HG02943 (cell line): ENCODE results near the gene PRKAA2.
"Not testable (repeated sequence)": the region's sequence is repeated elsewhere in the genome, so short reads cannot be mapped to it uniquely, and the experiment has no call there.

Source experiments
- ATAC-seq: cut with Tn5 transposase; IDR thresholded peaks from one replicate; pipeline ENCODE4 v1.9.1; 2021; ENCODE audit warnings: mild to moderate bottlenecking, low read depth, moderate library complexity; ENCODE audit not compliant: unreplicated experiment

Gene PRKAA2

GRCh38 chr1:56644919-56645676 is at the start of gene PRKAA2:
Gene PRKAA2 (plus strand): TSS chr1:56645314. CDS start chr1:56645388, 74 bp downstream.
- no peak for ATAC-seq

- not testable (repeated sequence) for ATAC-seq
Observed at GRCh38 chr1:56595397-56596191, 49.5 kb upstream of the PRKAA2 start.

- ATAC-seq: not testable (repeated sequence)
Observed at GRCh38 chr1:56610097-56610496, 35.0 kb upstream of the PRKAA2 start.

DNA sequence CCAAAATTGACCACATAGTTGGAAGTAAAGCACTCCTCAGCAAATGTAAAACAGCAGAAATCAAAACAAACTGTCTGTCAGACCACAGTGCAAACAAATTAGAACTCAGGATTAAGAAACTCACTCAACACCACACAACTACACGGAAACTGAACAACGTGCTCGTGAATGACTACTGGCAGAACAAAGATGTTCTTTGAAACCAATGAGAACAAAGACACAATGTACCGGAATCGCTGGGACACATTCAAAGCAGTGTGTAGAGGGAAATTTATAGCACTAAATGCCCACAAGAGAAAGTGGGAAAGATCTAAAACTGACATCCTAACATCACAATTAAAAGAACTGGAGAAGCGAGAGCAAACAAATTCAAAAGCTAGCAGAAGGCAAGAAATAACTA is 34.3 kb upstream of the PRKAA2 start:
- not testable (repeated sequence) for ATAC-seq

DNA sequence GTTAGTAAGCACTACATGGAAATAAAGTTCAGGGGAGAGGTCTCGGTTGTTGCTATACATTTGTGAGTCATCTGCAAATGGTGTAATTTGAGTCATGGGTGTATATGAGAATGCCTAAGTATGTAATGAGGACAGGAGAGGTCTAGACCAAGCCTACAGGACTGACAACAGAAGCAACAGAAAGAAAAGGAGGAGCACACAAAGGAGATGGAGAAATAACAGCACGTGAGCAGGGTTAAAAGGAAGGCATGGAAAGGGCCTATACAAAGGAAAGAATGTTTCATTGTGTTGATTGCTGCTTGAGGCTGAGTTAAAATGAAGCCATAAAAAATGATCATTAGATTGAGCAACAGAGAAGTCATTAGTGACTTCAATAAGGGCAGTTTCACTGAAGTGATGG is 28.0 kb upstream of the PRKAA2 start:
- ATAC-seq: no peak

DNA sequence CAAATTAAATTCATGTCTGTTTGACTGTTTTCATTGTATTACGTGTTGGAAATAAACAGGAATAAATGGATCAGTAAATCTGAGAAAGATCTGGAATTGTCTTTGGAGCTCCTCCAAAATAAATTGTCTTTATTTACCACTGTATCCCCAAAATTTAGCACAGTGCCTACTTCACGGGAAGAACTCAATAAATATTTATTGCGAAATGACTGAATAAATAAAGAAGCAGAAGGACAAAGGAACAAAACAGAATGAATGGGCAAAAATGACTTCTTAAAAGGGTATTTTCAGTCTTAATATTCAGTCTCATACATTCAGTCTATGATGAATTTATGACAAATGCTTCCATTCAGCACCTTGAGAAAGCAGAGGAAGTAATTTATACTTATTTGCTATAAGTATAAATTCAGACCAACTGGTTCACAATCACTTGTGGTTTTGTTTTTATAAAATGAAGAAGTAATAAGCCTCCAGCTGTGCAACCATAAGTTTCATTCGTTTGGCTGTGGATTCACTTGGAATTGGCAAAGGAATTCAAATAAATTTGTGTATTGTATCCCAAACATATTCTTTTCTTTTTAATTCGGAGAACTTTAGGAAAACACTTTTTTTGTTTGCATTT is 19.2 kb upstream of the PRKAA2 start:
- ATAC-seq: no peak

- no peak for ATAC-seq
Observed at GRCh38 chr1:56626546-56626945, 18.6 kb upstream of the PRKAA2 start.

GRCh38 chr1:56627019-56627635 is 18.0 kb upstream of the PRKAA2 start:
- ATAC-seq: no peak

DNA sequence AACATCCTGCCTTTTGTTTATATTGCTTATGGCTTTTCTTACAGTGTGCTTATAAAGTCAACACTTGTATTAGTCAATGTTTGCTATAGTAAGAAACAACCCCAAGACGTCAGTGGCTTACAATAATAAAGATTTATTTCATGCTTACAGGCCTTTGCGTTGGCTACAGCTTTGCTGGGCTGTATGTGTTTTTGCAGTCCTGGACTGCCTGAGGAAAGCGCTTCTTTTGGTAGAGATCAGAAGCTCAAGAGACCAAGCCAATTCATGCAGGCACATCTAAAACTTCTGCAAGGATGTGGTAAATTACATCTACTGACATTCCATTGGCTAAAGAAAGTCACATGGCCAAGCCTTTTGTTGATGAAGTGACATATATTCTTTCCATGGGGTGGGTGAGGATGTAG is 17.5 kb upstream of the PRKAA2 start:
- ATAC-seq: no peak

GRCh38 chr1:56630786-56631185 is 14.3 kb upstream of the PRKAA2 start:
- no peak for ATAC-seq

DNA sequence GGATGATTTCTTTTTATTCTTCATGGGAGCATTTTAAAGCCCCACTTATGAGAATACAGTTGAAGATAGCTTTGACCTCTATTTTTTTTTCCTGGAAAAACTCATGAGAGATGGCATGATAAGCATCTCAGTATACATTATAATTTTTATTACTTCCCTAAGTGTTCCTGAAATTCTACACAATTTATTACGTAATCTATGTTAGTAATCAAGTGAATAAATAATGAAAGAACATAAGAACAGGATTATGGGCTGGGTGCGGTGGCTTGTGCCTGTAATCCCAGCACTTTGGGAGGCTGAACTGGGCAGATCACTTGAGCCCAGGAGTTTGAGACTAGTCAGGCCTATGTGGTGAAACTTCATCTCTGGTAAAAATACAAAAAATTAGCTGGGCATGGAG is 13.2 kb upstream of the PRKAA2 start:
- ATAC-seq: no peak

DNA sequence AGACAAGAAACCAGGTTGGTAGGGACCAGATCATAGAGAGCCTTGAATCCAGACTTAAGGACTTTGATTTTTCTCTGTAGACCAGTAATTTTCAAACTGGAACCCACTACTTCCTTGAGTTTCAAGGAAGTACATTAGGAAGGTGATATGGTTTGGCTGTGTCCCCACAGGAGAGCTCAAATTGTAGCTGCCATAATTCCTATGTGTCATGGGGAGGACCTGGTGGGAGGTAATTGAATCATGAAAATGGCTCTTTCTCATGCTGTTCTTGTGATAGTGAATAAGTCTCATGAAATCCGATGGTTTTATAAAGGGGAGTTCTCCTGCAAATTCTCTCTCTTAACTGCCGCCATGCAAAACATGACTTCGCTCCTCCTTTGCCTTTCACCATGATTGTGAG is 10.1 kb upstream of the PRKAA2 start:
- no peak for ATAC-seq

DNA sequence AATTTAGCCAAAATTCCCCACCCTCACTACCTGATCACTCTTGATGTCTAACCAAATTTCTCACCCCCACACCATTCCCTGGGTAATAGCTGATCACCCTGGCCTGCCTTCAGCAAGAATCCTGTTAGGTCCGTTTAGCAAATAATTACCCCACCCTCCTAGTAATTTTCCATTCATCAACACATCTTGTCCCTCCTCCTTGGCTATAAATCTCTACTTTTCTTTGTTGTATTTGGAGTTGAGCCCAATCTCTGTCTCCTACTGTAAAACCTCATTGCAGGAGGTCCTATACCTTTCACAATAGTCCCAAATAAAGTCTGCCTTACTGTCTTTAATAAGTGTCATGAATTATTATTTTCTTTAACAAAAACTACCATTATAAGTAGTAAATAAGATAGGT is 6.9 kb upstream of the PRKAA2 start:
- ATAC-seq: no peak

GRCh38 chr1:56639211-56639610 is 5.9 kb upstream of the PRKAA2 start:
- no peak for ATAC-seq

- no peak for ATAC-seq
Observed at GRCh38 chr1:56643661-56644060, 1.5 kb upstream of the PRKAA2 start.

DNA sequence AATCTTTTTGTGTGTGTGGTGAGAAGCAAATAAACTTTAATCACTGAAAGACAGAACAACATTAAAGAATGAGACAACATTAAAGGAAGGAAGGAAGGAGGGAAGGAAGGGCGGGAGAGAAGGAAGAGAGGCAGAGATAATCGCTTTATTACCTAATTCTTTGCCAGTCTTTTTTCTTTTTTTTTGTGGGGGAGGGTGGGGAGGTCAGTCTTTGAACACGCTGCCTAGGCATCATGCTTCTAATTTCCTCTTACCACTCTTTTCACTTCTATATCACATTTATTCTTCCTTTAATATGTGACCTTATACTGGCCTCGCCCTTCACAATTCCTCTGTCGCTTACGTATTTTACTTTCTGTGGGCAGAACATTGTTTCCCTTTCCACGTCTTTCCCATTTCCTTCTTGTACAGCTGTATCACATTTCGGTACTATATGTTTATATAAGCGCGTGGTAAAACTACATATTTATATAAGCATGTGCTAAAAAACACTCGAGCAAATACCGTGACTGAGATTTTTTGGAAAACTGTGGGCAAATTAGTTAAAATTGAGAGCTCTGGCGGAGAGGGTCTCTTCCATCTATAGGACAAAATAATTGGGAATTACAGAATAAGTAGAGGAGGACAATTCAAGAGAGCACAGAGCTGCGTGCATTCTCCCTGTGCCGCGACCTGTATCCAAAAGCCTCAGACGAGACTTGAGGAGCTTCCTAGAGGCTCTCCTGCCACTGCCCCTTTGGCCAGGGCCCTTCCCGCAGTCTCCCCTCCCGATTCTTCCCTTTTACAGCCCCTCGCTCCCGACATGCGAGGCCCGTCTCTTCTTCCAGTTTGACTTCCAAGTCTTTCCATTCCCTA is 823 bp upstream of the PRKAA2 start:
- ATAC-seq: no peak

DNA sequence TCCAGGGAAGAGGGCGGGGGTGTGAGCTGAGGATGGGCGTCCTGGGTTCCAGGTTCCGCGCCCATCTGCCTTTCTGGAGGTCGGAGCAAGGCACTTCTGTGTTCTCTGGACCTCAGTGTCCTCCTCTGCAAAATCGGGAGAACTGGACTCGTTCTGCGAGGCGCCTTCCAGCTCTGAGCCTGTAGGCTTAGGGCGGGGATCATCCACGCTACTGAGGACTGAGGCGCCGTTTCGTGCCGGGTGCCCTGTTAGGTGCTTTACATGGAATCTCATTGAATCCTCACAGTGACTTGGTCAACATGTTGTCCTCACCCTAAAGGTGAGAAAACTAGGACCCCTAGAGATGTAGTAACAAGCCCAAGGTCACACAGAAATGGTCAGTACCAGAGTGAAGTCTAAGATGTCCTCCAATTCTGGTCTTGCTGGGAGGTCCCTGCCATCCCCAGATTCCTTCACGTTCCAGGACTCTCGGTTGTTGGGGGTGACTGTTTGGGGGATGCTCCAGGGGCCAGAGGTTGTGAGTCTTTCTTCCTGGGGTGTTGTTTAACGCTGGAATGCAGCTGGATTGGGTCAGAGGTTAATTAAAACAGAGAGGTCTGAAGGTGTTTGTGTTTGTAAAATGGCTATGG is 677 bp downstream of the PRKAA2 start:
- ATAC-seq: no peak

- ATAC-seq: no peak
Observed at GRCh38 chr1:56646611-56647010, 1.5 kb downstream of the PRKAA2 start.

GRCh38 chr1:56647106-56647505 is 2.0 kb downstream of the PRKAA2 start:
- ATAC-seq: no peak

- ATAC-seq: no peak
Observed at GRCh38 chr1:56648546-56648945, 3.4 kb downstream of the PRKAA2 start.
